ENCODE data around the gene GPR42.
"Not testable (repeated sequence)": the region's sequence is repeated elsewhere in the genome, so short reads cannot be mapped to it uniquely, and the experiment has no call there.

Gene GPR42

DNA sequence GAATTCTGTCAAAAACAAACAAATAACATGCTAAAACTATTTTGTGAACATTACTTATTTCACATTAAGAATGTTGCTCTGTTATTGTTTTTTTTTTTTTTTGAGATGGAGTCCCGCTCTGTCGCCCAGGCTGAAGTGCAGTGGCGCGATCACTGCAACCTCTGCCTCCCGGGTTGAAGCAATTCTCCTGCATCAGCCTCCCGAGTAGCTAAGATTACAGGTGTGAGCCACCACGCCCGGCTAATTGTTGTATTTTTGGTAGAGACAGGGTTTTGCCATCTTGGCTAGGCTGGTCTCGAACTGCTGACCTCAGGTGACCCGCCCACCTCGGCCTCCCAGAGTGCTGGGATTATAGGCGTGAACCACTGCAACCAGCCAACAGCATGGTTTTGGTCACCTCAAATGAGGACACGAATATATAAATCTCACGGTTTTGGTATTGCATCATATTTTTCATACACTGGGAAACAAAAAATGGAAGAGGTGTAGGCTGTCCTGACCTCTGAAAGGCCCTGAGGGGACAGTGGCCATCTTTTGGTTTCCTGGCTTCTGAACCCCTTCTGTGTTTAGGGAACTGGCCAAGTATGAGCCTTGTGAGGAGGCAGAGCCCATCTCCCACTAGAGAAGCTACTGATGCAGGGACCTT, 25.5 kb downstream of the GPR42 start:
- no peak for DNase-seq (ENCODE audit: low read depth in 2 of 2)

DNA sequence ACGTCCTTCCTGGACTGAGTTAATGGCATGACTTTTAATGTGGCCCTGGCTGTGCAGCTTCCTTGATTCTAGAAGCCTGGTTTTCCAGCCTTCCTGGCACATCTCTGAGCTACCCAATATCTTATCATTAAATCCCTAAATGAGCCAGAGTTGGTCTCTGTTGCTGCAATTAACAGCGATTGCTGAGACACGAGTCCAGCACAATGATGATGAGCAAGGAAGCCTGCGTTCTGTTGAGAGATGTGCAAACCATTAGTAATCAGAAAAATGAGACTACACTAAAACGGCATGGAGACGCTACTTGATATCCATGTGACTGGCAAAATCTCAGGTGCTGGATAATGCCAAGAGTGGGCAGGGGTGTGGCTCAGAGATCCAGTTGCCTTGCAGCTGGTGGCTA, 26.2 kb downstream of the GPR42 start:
- DNase-seq (ENCODE audit: low read depth in 2 of 2), result no peak

DNA sequence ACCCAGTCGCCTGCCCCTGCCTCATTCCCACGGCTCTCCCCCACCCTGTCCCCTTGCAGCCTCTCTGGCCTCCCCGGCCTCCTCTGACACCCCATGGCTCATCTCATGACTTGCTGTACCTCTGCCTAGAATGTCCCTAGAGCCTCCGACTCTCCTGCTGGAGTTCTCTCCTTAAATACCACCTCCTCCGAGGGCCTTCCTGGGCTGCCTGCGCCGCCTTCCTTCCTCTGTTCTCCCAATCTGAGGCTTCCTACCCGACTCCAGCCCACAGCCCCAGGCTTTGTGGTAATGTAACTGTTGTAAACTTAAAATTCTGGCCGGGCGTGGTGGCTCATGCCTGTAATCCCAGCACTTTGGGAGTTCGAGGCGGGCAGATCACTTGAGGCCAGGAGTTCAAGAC, 27.7 kb downstream of the GPR42 start:
- DNase-seq (ENCODE audit: low read depth in 2 of 2), result no peak

DNA sequence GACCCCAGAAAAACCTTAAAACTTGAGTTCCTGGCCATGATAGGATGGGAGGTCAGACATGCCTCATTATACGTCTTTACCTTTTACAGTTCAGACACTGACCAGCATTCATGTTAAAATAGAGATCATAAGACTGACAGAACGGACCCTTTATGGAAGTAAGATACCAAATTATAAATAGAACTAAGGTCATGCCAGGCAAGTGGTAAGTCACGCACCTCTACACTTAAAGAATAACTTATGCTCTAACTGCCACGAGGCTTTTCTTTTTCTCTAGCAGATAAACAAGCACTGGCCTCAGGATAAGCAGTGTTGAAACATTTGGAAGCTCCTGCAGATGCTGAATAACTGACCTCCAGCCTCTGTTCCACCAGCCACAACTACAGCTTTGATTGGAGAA, 28.4 kb downstream of the GPR42 start:
- DNase-seq (ENCODE audit: low read depth in 2 of 2), result no peak

DNA sequence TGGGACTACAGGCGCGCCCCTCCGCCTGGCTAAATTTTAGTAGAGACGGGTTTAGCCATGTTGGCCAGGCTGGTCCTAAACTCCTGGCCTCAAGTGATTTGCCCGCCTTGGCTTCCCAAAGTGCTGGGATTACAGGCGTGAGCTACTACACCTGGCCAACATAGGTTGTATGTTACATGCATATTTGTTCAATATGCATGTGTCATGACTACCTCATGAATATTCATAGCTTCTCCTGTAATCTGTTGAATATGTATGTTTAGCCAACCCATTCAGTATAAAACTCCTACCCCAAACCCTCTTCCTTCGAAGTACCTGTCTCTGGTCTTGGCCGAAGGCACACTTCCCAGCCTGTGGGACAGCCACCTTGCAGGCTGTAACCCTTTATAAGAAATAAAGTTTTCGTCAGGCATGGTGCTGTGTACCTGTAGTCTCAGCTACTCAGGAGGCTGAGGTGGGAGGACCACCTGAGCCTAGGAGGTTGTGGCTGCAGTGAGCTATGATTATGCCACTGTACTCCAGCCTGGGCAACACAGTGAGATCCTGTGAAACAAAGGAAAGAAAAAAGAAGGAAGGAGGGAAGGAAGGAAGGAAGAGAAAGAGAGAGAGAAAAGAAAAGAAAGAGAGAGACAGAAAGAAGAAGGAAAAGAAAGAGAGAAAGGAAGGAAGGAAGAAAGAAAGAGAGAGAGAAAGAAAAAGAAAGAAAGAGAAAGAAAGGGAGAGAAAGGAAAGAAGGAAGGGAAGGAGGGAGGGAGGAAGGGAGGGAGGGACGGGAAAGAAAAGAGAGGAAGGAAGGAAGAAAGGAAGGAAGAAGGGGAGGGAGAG, 29.3 kb downstream of the GPR42 start:
- DNase-seq (ENCODE audit: low read depth in 2 of 2), result no peak

DNA sequence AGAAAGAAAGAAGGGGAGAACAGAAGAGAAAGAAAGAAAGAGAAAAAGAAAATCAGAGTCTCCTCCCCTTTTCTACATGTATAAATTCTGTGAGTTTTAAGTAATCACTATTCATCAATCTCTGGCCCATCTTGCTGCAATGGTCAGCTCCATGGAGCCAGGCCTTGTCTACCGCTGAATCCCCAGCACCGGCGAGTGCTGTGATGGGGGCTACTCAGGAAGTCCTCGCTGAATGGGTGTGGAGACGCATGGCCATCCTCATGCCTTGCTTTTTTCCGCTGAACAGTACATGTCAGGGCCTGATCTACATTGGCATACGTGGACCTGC, 29.9 kb downstream of the GPR42 start:
- no peak for DNase-seq (ENCODE audit: low read depth in 2 of 2)

DNA sequence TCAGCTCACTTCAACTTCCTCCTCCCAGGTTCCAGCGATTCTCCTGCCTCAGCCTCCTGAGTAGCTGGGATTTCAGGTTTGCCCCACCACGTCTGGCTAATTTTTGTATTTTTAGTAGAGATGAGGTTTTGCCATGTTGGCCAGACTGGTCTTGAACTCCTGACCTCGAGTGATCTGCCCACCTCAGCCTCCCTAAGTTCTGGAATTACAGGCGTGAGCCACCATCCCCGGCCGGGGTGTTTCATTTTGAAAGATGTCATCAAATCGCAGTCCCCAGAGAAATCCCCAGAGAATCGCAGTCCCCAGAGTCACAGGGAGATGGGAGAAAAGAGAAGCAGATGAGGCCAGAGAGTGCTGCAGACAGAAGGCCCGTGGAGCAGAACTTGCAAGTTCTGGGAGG, 30.5 kb downstream of the GPR42 start:
- DNase-seq (ENCODE audit: low read depth in 2 of 2), result not testable (repeated sequence)

DNA sequence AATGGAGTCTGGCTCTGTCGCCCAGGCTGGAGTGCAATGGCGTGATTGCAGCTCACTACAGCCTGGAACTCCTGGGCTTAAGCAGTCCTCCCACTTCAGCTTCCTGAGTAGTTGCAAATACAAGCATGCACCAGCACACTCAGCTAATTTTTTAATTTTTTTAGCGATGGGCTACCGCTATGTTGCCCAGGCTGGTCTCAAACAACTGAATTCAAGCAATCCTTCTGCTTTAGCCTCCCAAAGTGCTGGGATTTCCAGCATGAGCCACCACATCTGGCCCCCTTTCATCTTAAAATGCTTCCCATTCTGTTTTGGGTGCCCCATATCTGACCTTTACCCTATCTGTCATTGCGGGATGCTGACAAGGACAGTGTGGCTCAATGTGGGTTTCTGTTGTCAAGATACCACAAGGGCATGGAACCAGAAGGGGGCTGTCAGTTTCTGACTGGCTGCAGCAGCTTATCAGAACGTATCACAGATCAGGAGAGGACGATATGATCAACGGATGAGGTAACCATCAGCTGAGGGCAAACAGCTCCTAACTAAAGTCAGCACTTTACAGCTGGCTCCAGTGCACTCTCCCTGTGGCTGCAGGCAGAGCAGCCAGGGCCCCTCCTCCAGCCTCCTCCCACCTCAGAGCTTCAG, 32.4 kb downstream of the GPR42 start:
- no peak for DNase-seq (ENCODE audit: low read depth in 2 of 2)

DNA sequence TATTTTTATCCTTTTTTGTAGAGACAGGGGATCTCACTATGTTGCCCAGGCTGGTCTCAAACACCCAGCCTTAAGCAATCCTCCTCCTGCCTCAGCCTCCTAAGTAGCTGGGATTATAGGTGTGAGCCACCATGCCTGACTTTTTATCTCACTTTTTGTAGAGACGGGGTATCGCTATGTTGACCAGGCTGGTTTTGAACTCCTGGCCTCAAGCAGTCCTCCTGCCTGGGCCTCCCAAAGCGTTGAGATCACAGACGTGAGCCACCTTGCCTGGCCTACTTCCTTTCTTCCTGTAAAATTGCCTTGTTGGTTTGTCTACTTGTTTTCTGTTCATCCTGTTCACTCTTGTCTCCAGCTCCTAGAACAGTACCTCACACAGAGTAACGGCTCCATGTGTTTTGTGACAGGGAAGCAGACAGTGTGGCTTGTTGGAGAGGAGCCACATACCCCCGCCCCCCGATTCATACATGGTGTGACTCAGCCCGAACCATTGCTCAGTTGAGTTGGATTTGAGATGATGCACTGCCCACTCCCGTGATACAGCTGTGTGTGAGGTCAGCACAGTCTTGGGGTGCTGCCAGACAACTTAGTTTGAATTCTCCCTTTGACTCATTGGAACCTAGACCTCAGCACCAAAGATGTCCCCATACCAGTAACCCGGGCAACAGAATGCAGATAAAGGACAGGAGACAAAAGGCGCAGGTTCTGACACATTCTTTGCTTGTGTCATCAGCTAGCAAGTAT, 34.2 kb downstream of the GPR42 start:
- peak in 1 of 2 experiments; percentile 54 for DNase-seq (ENCODE audit: low read depth in 2 of 2)

DNA sequence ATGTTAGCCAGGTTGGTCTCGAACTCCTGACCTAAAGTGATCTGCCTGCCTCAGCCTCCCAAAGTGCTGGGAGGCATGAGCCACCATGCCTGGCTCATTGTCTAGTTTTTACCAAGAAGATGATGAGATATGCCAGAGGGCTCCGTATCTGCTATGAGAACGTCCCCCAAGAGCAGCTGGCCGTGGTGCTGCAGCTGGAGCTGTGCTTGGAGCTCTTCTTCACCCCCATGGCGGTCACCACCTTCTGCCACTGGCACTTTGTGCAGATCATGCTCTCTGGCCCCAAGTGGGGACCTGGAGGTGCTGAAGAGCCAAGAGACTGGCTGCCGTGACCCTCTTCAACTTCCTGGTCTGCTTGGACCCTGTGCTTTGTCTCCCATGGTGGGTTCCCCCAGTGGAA, 36.8 kb downstream of the GPR42 start:
- DNase-seq (ENCODE audit: low read depth in 2 of 2), result no peak

DNA sequence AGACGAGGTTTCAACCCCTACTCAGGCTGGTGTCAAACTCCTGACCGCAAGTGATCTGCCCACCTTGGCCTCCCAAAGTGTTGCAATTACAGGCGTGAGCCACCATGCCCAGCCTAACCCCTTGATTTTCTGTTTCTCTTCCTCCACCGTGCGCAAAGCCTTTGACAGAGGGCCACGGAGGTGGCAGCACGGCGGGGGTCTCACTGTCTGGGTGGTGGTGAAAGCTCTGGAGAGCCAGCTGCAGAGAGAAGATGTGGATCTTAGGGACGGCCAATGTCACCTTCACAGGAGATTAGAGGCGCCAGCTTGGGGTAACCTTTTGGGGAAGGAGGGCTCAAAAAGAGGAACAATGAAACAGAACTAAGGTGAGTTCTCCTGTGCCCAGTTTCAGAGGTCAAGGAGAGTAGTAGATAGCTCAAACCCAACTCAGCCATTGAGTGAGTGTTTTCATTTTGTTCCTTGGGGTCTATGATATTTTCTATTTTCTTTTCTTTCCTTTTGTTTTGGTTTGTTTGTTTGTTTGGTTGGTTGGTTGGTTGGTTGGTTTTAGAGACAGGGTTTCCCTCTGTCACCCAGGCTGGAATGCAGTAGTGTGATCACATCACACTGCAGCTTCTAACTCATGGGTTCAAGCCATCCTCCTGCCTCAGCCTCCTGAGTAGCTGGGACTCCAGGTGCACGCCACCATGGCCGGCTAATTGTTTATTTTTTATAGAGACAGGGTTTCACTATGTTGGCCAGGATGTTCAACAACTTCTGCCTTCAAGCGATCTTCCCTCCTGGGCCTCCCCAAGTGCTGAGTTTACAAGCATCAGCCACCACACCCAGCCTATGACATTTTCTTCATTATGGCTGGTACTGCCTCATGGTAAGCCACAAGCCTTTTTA, 37.7 kb downstream of the GPR42 start:
- DNase-seq (ENCODE audit: low read depth in 2 of 2), result no peak

DNA sequence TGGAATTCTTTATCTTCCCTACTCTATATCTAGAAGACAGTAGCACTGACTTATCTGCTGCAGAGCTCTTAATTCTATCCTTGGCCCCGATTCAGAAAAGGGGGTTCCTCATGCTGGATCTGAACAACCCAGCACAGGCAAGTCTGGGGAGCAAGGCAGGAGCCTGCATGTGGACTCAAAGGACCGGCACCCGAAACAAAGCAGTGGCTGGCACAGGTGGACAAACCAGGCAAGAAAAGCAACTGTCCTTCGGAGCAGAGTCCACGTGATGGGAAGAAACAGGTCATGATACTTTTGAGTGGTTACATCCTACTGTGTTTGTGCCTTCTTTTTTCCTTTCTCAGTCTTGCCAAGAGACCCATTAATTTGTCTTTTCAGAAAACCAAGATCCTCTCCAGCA, 38.3 kb downstream of the GPR42 start:
- DNase-seq (ENCODE audit: low read depth in 2 of 2), result no peak

DNA sequence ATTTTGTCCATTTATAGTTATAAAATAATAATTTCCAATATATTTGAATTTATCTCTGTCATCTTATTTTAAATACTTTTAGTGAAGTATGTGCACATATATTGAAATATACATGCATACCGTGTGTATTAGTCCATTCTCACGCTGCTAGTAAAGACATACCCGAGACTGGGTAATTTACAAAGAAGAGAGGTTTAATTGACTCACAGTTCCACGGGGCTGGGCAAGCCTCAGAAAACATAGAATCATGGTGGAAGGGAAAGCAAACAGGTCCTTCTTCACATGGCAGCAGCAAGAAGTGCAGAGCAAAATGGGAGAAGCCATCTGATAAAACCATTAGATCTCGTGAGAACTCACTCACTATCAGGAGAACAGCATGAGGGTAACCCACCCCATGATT, 39.6 kb downstream of the GPR42 start:
- no peak for DNase-seq (ENCODE audit: low read depth in 2 of 2)

DNA sequence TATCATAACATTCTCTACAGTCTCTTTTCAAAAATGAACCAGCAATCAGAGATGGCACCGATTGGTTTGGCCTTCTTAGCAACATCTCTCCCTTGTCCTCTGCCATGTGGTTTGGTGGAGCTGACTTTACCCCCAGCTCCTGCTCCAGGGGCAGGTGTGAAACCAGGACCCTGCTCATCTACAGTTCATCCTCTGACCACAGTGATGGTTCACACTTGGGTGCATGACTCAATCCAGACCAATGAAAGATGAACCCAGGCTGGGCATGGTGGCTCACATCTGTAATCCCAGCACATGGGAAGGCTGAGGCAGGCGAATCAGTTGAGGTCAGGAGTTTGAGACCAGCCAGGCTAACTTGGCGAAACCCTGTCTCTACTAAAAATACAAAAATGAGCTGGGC, 43.6 kb downstream of the GPR42 start:
- no peak for DNase-seq (ENCODE audit: low read depth in 2 of 2)

DNA sequence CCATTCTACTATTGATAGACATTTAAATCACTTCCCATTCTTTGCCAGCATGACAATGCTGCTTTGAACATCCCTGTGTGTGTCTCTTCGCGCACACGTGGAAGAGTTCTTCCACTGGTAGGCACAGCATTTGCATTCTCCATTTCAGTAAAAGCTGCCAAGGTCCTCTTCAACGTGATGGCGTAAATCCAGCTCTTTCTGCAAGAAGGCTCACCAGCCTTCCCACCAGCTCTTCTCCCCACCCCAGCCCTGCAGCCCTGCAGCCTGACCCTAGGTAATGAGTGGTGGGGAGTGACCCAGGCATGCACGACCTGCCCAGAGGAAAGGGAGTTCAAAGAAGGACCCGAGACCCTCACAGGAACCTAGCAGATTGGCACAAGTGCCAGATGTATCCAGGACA, 45.5 kb downstream of the GPR42 start:
- no peak for DNase-seq (ENCODE audit: low read depth in 2 of 2)

DNA sequence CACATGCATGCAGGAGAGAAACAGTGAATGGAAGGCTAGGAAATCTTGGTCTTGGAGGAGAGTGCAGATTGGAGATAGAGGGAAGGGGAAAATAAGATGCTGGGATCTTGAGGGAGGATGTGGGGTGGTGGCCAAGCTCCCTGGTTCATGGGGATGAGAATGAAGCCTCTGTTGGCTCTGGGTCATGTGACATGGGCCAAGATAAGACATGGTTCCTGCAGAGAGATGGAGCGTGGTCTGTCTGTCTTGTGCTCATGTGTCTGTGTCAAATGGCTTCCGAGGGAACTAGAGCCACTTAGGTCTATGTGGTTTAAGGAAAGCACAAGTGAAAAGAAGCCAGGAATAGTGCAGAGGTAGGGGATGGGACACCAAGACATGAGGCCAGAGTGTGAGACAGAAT, 46.4 kb downstream of the GPR42 start:
- no peak for DNase-seq (ENCODE audit: low read depth in 2 of 2)

DNA sequence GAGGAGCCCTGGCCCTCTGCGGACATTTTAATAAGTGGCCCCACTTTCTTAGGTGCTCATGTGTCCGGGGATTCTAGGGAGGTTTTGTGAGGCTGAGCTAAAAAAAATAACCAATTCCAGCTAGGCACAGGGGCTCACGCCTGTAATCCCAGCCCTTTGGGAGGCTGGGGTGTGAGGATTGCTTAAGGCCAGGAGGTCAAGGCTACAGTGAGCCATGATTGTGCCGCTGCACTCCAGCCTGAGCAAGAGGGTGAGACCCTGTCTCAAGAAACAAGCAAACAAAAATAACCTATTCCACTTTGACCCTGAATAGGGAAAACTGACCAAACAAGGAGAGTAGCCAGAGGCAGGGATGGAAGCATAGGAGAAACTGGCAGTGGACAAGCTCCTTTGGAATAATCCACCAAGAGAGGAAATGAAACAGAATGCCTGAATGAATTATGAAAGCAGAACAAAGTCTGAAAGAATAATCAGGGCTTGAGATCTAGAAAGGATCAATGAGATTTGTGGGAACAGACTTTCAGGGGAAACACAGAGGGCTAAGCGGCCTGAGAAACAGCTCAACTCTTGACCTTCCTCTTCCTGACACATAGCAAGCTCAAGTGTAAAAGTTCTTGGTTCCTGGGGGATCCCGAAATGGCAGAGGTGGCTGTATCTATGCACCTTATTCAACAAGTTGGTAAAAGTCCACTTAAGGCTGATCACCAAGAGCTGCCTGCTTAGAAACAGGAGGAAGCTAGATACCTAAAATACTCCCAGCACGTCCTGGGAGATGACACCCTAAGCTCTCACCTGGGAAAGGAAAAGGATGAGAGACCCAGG, 47.1 kb downstream of the GPR42 start:
- no peak for DNase-seq (ENCODE audit: low read depth in 2 of 2)

DNA sequence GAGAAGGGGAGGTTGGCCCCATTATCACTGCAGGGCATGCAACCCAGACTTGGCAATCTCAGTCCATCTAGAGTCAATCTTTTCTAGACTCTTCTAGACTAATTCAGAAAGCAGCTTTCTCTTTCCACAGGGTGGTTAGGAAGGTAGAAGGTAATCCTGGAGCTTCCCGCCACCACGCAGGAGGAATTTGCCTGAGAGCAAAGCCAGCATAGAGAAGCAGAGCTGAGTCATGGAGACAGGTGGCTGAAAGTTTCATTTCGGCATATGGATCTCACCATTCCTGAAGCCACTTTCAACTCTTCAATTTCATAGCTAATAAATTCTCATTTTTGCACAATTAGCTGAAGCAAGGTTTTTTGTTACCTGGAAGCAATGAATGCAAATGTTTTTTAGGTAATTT, 48.2 kb downstream of the GPR42 start:
- no peak for DNase-seq (ENCODE audit: low read depth in 2 of 2)

DNA sequence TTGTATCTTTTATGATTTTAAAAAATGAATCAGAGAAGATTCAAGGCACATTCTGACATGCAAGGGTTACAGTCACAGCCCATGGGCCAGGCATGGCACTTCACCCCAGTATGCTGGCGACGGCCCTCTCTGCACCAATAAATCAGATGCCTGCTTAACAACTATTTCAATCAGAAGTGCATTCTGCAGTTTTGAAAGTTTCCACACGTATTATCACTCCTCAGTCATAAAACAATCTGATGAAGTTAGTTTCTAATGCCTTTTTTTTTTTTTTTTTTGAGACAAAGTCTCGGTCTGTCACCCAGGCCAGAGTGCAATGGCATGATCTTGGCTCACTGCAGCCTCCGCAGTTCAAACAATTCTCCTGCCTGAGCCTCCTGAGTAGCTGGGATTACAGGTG, 48.9 kb downstream of the GPR42 start:
- no peak for DNase-seq (ENCODE audit: low read depth in 2 of 2)

DNA sequence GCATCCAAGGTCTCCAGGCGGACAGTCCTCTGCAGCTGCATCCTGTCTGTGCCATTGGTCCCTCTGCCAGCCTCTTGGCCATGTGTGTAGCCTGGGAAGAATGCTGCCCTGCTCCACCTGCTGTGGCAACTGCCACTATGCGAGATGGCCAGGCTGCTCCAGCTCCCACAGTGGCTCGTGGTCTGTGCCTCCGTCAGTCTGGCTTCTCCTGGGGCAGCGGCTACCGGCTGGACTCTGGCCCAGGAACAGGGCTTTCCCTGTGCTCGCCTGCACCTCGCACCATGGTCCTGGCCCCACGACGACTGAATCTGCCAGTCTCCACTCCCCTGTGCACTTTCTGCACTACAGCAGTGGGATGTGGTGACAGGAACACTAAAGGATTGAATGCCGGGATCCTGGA, 50.5 kb downstream of the GPR42 start:
- DNase-seq (ENCODE audit: low read depth in 2 of 2), result no peak
